Karpas-422 (cell line): ENCODE results near the gene BCAS3. TPM values are rescaled to one million over a fixed set of nuclear protein-coding genes. Genes with fewer than 3 reads are reported as not detected.

Experiments
- DNase-seq: peaks from one replicate; pipeline ENCODE4 v3.0.0-alpha.2; 2015
- H2AFZ ChIP-seq: fragments of 200-600 bp; sonication (generic); 2 replicates; pipeline ENCODE4 v1.6.1; 2014; ENCODE audit warnings: antibody characterized with exemption, low read length, mixed read lengths
- H3K27ac ChIP-seq: fragments of 200-600 bp; sonication (generic); 2 replicates; pipeline ENCODE4 v1.5.1; 2014; ENCODE audit warnings: mild to moderate bottlenecking, low read length, moderate library complexity
- H3K27me3 ChIP-seq: fragments of 200-600 bp; sonication (generic); 2 replicates; pipeline ENCODE4 v1.6.1; 2014; ENCODE audit warnings: low read length, mixed read lengths
- H3K36me3 ChIP-seq: fragments of 200-600 bp; sonication (generic); 2 replicates; pipeline ENCODE4 v1.6.1; 2014; ENCODE audit warnings: low read length, mixed read lengths; ENCODE audit not compliant: insufficient read depth
- H3K4me1 ChIP-seq: fragments of 200-600 bp; sonication (generic); 2 replicates; pipeline ENCODE4 v1.6.1; 2014; ENCODE audit warnings: mild to moderate bottlenecking, low read length, mixed read lengths
- H3K4me2 ChIP-seq: fragments of 200-600 bp; sonication (generic); 2 replicates; pipeline ENCODE4 v1.6.1; 2014; ENCODE audit warnings: low read length, low read depth, mild to moderate bottlenecking; ENCODE audit not compliant: poor library complexity, severe bottlenecking
- H3K4me3 ChIP-seq: fragments of 200-600 bp; sonication (generic); 2 replicates; pipeline ENCODE4 v1.5.1; 2014; ENCODE audit warnings: mild to moderate bottlenecking, antibody characterized with exemption, low read length, mixed read lengths
- H3K79me2 ChIP-seq: fragments of 200-600 bp; sonication (generic); 2 replicates; pipeline ENCODE4 v1.6.1; 2014; ENCODE audit warnings: mild to moderate bottlenecking, low read length, mixed read lengths
- H3K9ac ChIP-seq: fragments of 200-600 bp; sonication (generic); 2 replicates; pipeline ENCODE4 v1.6.0; 2014; ENCODE audit warnings: low read length
- H3K9me2 ChIP-seq: fragments of 200-600 bp; sonication (generic), shearing (Covaris generic); replicated peaks from 2 replicates; pipeline ENCODE4 v1.6.0; 2014; ENCODE audit warnings: mild to moderate bottlenecking, low read length, moderate library complexity; ENCODE audit not compliant: insufficient read depth
- H3K9me3 ChIP-seq: fragments of 300-700, 200-600 bp; sonication (generic); 2 replicates; pipeline ENCODE4 v1.6.1; 2014; ENCODE audit warnings: low read length, mixed read lengths
- H4K20me1 ChIP-seq: fragments of 200-600 bp; sonication (generic); 2 replicates; pipeline ENCODE4 v1.6.1; 2014; ENCODE audit warnings: mild to moderate bottlenecking, antibody characterized with exemption, low read length, low read depth; ENCODE audit not compliant: insufficient read depth
- total RNA-seq: library from RNA; depleted of rRNA; stranded (reverse); fragments of >200 nt; shearing (Covaris generic); gene quantifications from 2 replicates; pipeline ENCODE4 v1.2.3, GENCODE V29; 2014; ENCODE audit warnings: low replicate concordance

BCAS3 gene
- total RNA-seq, 1 experiment from 2014 or later = 42.6 TPM

DNA sequence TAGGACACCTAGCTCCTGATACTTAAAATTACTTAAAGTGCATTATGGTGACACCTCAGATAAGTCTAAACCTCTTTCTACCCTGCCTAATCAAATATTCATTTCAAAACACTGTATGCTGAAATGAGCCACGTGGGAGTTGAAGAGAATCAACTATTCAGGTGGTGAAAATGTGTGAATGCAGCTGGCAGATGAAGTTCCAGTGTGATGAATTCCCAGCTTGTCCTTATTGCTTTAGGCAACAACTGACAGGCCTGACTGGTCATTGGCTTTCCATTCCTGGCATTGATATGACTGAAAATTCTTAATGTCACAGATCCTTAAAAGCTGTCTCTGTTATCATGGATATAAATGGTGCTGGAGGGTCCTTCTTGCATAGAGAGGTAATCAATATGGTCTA lies 420.1 kb downstream of the BCAS3 start:
- Histone ChIP-seq H3K4me2 (no peak overlapping the region), H3K79me2 (no peaks in the 10 kb centered on the region), H3K9ac (no peak overlapping the region), H2AFZ (no peak overlapping the region), H3K9me2 (no peaks in the 10 kb centered on the region), H3K36me3 (no peaks in the 10 kb centered on the region), H3K4me3 (no peak overlapping the region), H4K20me1 (no peaks in the 10 kb centered on the region), H3K27me3 (no peaks in the 10 kb centered on the region; the same call in 1 of the 2 replicates), H3K9me3 (no peaks in the 10 kb centered on the region), H3K27ac (no peak overlapping the region), H3K4me1 (no peaks in the 10 kb centered on the region)
- DNase-seq = no peak

DNA sequence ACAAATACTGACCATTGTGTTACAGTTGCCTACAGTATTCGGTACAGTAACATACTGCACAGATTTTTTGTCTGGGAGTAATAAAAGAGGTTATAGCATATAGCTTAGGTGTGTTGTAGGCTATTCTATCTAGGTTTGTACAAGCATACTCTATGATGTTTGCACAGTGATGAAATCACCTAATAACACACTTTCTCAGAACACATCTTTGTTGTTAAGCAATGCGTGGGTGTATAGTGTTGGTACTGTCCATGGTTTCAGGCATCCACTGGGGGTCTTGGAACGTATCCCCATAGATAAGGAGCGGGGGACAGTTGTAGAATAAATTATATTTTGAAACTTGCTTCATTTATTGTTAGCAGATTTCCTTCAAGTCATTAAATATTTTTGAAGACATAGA lies 428.7 kb downstream of the BCAS3 start:
- H4K20me1 ChIP-seq = no peaks in the 10 kb centered on the region
- no peaks in the 10 kb centered on the region for H3K27me3 ChIP-seq
- H2AFZ ChIP-seq = no peak overlapping the region
- H3K4me2 ChIP-seq = no peak overlapping the region
- DNase-seq = no peak
- no peaks in the 10 kb centered on the region for H3K9me3 ChIP-seq
- H3K9ac ChIP-seq = no peak overlapping the region
- no peak overlapping the region for H3K27ac ChIP-seq
- H3K4me1 ChIP-seq = no peaks in the 10 kb centered on the region
- H3K9me2 ChIP-seq = no peaks in the 10 kb centered on the region
- H3K36me3 ChIP-seq = no peaks in the 10 kb centered on the region
- no peak overlapping the region for H3K4me3 ChIP-seq
- no peaks in the 10 kb centered on the region for H3K79me2 ChIP-seq

DNA sequence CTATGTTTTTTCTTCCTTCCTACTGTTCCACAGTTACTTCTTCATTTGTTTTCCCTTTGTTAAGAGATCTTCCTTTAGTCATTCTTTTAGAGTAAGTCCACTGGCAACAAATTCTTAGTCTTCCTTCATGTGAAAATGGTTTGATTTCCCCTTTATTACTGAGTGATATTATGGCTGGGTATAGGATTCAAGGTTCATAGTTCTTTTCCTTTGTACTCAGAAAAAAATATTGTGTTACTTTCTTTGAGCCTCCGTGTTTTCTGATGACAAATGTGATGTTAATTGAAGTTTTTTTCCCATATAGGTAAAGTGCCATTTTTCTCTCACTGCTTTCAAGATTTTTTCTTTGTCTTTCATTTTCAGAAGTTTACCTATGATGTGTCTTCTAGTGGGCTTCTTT lies 438.9 kb downstream of the BCAS3 start:
- no peak overlapping the region for H3K4me3 ChIP-seq
- H3K36me3 ChIP-seq = no peaks in the 10 kb centered on the region
- H3K79me2 ChIP-seq = no peaks in the 10 kb centered on the region
- H3K4me2 ChIP-seq = no peak overlapping the region
- H3K27me3 ChIP-seq = no peaks in the 10 kb centered on the region
- no peaks in the 10 kb centered on the region for H3K9me2 ChIP-seq
- DNase-seq = no peak
- no peaks in the 10 kb centered on the region for H3K4me1 ChIP-seq
- no peaks in the 10 kb centered on the region for H4K20me1 ChIP-seq
- H2AFZ ChIP-seq = no peak overlapping the region
- H3K9me3 ChIP-seq = no peaks in the 10 kb centered on the region; the same call in 1 of the 2 replicates
- H3K27ac ChIP-seq = no peak overlapping the region
- no peak overlapping the region for H3K9ac ChIP-seq

DNA sequence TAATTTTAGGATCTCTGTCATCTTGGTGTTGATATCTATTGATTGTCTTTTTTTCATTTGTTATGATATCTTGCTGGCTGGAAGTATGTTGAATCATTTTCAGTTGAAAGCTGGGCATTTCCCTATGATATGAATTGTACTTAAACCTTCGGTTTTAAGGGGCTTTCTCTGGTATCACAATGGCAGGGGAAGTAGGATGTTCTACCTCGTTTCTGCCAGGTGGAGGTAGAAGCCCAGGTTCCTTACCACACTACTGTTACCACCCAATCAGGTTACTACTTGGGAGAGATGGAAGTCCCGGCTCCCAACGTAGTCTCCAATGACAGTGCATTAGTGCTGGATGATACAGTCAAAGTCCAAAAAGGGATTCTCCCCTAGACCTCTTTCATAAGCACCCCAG lies 440.3 kb downstream of the BCAS3 start:
- Histone ChIP-seq H3K9me2 (no peaks in the 10 kb centered on the region), H3K4me1 (no peaks in the 10 kb centered on the region), H3K27me3 (no peaks in the 10 kb centered on the region), H3K27ac (no peak overlapping the region), H3K9ac (no peak overlapping the region), H3K79me2 (no peaks in the 10 kb centered on the region), H3K36me3 (no peaks in the 10 kb centered on the region), H3K9me3 (no peaks in the 10 kb centered on the region; the same call in 1 of the 2 replicates), H3K4me2 (no peak overlapping the region), H3K4me3 (no peak overlapping the region), H4K20me1 (no peaks in the 10 kb centered on the region), H2AFZ (no peak overlapping the region)
- DNase-seq = no peak

DNA sequence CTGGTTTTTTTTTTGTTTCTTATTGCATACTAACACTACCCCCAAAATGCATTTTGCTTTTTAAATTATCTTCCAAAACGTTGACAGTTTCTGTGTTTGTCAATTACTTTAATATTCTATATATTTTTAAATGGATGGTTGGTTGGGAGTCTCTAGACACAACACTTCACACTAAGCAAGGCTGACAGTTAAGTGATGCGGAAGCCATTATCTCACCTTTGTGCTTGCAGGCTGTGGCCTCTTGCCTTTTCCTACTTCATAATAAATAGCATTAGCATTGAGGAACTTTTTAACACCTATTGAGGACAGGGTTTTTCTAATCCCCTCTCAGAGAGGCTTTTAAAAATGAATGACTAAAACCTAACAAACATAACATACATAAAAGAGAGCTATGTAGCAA lies 441.2 kb downstream of the BCAS3 start:
- Histone ChIP-seq H3K9ac (no peak overlapping the region), H3K9me2 (no peaks in the 10 kb centered on the region), H2AFZ (no peak overlapping the region)

DNA sequence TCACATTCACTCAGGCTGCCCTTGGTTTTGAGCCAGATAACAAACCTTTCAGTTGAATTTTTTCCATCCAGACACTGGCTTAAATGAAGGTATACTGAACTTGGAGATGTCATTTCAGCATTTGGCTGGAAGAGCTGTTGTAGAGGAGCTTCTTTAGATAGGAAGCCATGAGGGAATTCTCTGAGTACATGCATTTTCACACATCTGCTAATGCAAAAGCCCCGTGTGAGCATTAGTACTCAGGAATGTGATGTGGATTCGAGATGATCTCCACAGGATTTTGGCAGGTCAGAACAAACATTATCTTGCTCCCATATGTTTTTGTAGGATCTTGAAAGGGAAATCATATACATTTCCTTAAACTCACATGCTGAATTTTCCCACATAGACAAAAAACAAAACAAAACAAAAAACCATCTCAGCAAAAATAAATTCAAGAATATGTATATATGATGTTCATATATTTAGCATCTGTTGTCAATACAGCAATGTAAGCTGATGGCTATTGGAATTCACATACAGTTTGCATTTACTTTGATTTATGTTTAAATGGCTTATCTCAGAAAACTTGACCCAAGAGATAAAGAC lies 444.8 kb downstream of the BCAS3 start:
- Histone ChIP-seq H3K9me2 (no peaks in the 10 kb centered on the region), H3K27me3 (no peaks in the 10 kb centered on the region), H3K4me3 (no peak overlapping the region), H2AFZ (no peak overlapping the region), H4K20me1 (no peaks in the 10 kb centered on the region), H3K4me1 (no peaks in the 10 kb centered on the region), H3K4me2 (no peak overlapping the region), H3K27ac (no peak overlapping the region), H3K9me3 (no peaks in the 10 kb centered on the region), H3K36me3 (no peaks in the 10 kb centered on the region), H3K9ac (no peak overlapping the region), H3K79me2 (no peaks in the 10 kb centered on the region)
- no peak for DNase-seq

More for the DNA sequence above, 441.2 kb downstream of the BCAS3 start:
- H3K4me3 ChIP-seq = no peak overlapping the region
- no peaks in the 10 kb centered on the region; the same call in 1 of the 2 replicates for H3K9me3 ChIP-seq
- H4K20me1 ChIP-seq = no peaks in the 10 kb centered on the region
- no peak for DNase-seq
- H3K4me1 ChIP-seq = no peaks in the 10 kb centered on the region
- H3K27ac ChIP-seq = no peak overlapping the region
- no peak overlapping the region for H3K4me2 ChIP-seq
- no peaks in the 10 kb centered on the region for H3K36me3 ChIP-seq
- no peaks in the 10 kb centered on the region for H3K79me2 ChIP-seq
- H3K27me3 ChIP-seq = no peaks in the 10 kb centered on the region

DNA sequence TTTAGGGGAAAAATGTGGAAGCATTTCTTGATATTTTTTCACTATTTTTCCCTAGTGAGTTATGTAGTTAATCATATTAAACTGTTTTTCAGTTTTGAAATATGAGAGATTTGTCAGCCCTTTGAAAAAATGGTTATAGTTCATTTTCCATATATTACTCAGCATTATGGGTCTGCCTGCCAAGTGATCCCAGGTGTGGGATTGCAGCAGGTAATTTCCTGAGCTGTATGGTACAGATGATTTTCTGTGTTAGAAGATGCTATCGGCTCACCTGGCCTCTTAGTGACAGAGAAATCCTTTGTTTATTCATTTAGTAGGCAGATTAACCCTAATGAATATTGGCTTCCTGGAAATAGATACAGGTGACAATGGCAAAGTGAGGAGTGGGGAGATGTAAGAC lies 446.9 kb downstream of the BCAS3 start:
- Histone ChIP-seq H3K9me2 (no peaks in the 10 kb centered on the region), H2AFZ (no peak overlapping the region), H3K36me3 (no peaks in the 10 kb centered on the region), H3K4me1 (no peaks in the 10 kb centered on the region), H3K4me3 (no peak overlapping the region), H3K9me3 (no peaks in the 10 kb centered on the region), H3K27me3 (no peaks in the 10 kb centered on the region), H3K79me2 (no peaks in the 10 kb centered on the region), H3K27ac (no peak overlapping the region), H3K4me2 (no peak overlapping the region), H4K20me1 (no peaks in the 10 kb centered on the region), H3K9ac (no peak overlapping the region)
- no peak for DNase-seq

DNA sequence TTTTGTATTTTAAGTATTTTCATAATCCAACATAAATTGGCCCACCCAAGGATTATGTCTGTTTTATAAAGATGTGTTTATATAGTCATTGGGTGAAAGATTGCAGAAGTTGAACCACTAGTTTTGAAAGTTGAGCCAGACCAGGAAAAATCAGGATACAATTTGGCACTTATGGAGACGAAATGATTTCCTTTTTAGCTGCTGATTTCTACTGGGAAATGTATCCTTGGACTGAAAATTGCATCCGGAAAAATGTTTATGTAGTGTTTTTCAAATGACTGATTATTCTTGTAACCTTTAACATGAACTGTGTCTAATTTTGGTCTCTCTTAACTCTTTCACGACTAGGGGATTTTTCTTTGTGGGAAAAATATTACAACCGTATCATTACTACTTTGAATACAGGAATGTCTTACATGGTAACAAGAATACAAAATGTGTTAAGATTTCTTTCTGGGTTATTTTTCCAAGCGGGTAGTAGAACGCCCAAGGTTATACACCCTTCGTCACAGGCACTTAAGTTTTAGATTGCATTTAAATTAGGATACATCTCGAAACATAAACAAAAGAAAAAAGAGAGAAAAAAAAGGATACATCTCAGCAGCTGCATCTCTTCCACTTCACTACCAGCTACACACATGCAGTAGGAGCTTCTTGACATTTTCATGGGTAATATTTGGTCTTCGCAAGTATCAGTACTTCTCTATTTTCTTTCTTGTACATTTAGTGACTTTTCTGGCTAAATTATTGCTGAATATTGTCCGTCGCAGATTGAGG lies 449.0 kb downstream of the BCAS3 start:
- no peak overlapping the region for H3K27ac ChIP-seq
- no peaks in the 10 kb centered on the region for H3K4me1 ChIP-seq
- H4K20me1 ChIP-seq = no peaks in the 10 kb centered on the region
- H3K79me2 ChIP-seq = no peaks in the 10 kb centered on the region
- DNase-seq = no peak
- no peaks in the 10 kb centered on the region for H3K36me3 ChIP-seq
- no peaks in the 10 kb centered on the region for H3K9me3 ChIP-seq
- no peaks in the 10 kb centered on the region for H3K27me3 ChIP-seq
- no peak overlapping the region for H2AFZ ChIP-seq
- no peak overlapping the region for H3K9ac ChIP-seq
- H3K4me2 ChIP-seq = no peak overlapping the region
- no peaks in the 10 kb centered on the region for H3K9me2 ChIP-seq
- H3K4me3 ChIP-seq = no peak overlapping the region
